ENCODE measurements around the gene SMARCC1. TPM values are rescaled to one million over a fixed set of nuclear protein-coding genes. Genes with fewer than 3 reads are reported as not detected.

The SMARCC1 gene
- total RNA-seq, 1 donor from 2014 or later: 77.0 TPM

GRCh38 chr3:47612178-47612577 is 169.5 kb downstream of the SMARCC1 start:
- no peak for DNase-seq (ENCODE audit: low spot score)
- peak; percentile 80 for ATAC-seq
- intact Hi-C loops (cut with DNase I): no loop called here

- ATAC-seq (no peak), DNase-seq (ENCODE audit: low spot score) (no peak)
- intact Hi-C loops (cut with DNase I): no loop called here
These were observed 170.1 kb downstream of the SMARCC1 start for GRCh38 chr3:47611576-47611975.

DNA sequence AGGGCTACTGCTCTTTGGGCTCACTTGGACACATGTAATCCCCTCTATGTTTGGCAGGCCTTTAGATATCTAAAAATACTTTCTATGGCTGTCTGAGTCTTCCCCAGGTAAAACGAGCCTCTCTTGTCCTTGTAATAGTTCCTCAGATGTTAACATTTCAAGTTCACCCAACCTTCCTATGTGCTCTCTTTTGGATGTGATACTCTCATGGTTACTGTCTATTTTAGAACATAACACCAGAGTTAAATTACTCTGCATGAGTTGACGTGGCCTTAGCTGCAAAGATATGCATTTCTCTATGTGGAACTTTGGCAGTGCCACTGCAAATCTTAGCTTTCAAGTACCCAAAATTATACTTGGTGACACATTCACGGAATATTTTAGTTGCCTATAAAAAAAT is 171.1 kb downstream of the SMARCC1 start:
- ATAC-seq (no peak), DNase-seq (ENCODE audit: low spot score) (no peak)
- intact Hi-C loops (cut with DNase I): no loop called here

DNA sequence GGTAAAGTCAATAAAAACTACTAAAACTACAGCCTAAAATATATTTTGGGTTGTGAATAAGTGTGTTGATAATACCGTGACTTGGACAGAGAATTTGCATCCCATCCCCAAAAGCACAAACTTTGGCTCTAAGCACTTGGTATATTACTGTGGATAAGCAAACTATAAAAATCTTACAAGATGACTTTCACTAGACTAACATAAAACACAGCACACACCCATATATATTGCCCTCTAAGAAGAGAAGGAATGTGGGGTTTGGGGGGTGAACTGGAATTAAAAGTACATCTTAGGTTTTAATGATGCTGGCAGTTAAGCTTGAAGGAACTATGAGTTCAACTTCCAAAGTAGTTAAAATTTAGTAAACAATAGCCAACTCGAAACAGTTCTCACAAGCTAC is 174.4 kb downstream of the SMARCC1 start:
- intact Hi-C loops (cut with DNase I): no loop called here

GRCh38 chr3:47606165-47606564 is 175.5 kb downstream of the SMARCC1 start:
- DNase-seq (ENCODE audit: low spot score) (no peak), ATAC-seq (no peak)
- intact Hi-C loops (cut with DNase I): no loop called here

More for the DNA sequence above, 174.4 kb downstream of the SMARCC1 start:
- DNase-seq (ENCODE audit: low spot score) (no peak), ATAC-seq (no peak)

GRCh38 chr3:47605652-47606051 is 176.0 kb downstream of the SMARCC1 start:
- DNase-seq (ENCODE audit: low spot score): no peak
- no peak for ATAC-seq
- intact Hi-C loops (cut with DNase I): no loop called here

DNA sequence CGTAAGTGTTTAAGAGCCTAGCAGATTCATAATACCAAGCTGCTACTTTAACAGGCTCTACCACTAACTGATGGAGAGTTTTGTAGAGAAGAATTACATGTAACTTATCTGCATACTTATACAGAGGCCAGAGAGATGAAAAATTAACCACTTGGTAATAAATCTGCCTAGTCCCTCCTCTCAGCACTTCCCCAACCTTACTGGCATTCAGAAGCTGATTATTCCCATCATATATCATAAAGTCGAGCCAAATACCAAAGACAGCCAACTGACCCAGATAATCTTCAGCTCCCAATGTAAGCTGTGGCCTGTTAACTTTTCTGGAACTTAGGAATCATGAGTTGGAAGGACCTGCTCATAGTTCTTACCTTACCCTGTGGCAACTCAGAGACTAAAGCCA is 177.5 kb downstream of the SMARCC1 start:
- DNase-seq (ENCODE audit: low spot score) (no peak), ATAC-seq (no peak)
- intact Hi-C loops (cut with DNase I): no loop called here

DNA sequence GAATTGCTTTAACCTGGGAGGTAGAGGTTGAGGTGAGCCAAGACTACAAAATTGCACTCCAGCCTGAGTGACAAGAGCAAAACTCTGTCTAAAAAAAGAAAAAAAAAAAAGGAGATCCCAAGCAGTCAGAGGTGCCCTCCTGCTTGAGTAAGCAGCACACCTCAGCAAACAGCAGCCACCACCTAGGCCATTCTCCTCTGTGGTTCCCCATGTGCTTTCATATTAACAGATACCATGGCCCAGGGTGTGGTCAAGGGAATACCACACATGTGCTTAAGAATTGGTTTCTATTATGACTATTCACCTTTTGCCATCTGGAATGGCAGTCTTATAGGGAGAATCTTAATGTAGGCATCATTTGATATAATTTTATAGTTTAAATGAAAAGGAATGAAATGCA is 178.4 kb downstream of the SMARCC1 start:
- no peak for DNase-seq (ENCODE audit: low spot score)
- intact Hi-C loops (cut with DNase I): no loop called here
- ATAC-seq: no peak

DNA sequence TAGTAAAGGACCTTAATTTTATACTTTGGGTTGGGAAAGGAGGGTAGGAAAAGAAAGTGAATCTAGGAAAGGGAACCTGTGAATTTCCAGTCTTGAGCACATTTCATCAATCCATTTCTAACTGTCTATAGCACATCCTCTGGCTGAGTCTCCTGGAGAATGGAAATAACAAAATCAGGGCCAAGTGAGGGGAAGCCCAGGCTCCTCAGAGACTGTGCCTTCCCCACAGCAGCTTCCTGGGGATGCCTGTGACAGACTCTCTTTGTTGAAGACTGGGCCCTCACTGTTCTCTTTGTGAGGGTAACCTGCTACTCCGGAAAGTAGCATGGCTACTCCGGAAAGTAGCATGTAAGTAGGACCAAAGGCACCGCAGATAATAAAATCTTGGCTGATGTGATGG is 180.4 kb downstream of the SMARCC1 start:
- DNase-seq (ENCODE audit: low spot score) (no peak), ATAC-seq (peak; percentile 80)
- intact Hi-C loops (cut with DNase I): no loop called here

- DNase-seq (ENCODE audit: low spot score) (no peak), ATAC-seq (no peak)
- intact Hi-C loops (cut with DNase I): no loop called here
These were observed 186.9 kb downstream of the SMARCC1 start for GRCh38 chr3:47594792-47595191.

- intact Hi-C loops (cut with DNase I): no loop called here
- no peak for ATAC-seq
These were observed 189.5 kb downstream of the SMARCC1 start for GRCh38 chr3:47592066-47592795.

DNA sequence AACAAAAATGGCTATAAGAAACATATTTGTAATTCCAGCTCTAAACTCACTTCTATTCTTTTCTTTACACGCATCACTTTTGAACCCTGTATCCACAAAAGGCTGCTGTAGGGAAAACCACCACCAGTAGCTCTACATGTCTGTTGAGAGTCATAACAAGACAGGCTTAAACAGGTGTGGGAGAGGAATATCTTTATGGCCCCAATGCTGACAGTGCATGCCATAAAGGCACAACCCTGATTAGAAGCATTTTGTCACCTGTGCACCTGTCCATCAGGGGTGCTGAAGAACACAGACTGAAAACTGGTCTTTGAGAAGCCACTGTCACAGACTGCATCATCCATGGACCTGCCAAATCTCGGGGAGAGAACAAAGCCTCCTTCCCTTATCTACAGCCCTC is 191.5 kb downstream of the SMARCC1 start:
- intact Hi-C loops (cut with DNase I): no loop called here
- DNase-seq (ENCODE audit: low spot score): no peak

More at GRCh38 chr3:47592066-47592795, 189.5 kb downstream of the SMARCC1 start:
- no peak for DNase-seq (ENCODE audit: low spot score)

DNA sequence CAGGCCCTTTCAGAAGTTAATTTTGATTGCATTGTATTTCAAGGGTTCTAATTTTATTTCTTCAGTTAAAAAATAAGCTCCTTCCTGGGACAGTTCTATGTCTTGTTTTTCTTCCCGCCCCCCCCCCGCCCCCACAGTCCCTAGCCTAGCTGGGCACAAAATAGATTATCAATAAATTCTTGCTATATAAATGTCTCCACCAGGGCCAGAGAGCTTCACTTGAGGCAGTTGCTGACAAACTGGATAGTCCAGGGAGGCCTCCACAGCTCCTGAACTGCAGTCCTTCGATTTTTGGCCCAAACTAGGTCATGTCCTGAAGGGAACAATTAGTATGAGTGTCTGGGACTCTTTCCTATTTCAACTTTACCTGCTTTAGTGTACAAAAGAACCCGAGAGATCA is 193.1 kb downstream of the SMARCC1 start:
- intact Hi-C loops (cut with DNase I): no loop called here
- ATAC-seq (no peak), DNase-seq (ENCODE audit: low spot score) (no peak)

More for the DNA sequence above, 191.5 kb downstream of the SMARCC1 start:
- no peak for ATAC-seq

GRCh38 chr3:47588053-47588452 is 193.6 kb downstream of the SMARCC1 start:
- DNase-seq (ENCODE audit: low spot score) (no peak), ATAC-seq (no peak)
- intact Hi-C loops (cut with DNase I): no loop called here

DNA sequence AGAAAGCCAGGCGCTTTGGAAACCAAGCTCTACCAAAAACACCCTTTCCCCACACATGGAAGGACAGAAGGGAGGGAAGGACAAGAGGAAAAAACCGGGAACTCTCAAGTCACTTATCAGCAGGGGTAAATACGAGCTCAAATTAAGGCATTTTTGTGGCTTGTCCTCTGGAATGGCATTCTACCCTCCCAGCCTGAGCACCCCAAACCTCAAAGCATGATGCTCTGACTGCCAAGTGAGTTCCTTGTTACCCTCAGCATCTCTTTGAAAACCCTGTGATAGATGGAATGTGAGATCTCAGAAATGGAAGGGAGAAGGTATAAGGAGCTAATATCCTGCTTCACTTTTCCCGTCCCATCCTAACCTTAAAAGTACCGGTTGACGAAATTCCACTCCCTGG is 194.9 kb downstream of the SMARCC1 start:
- intact Hi-C loops (cut with DNase I): no loop called here
- ATAC-seq: no peak
- DNase-seq (ENCODE audit: low spot score): no peak

DNA sequence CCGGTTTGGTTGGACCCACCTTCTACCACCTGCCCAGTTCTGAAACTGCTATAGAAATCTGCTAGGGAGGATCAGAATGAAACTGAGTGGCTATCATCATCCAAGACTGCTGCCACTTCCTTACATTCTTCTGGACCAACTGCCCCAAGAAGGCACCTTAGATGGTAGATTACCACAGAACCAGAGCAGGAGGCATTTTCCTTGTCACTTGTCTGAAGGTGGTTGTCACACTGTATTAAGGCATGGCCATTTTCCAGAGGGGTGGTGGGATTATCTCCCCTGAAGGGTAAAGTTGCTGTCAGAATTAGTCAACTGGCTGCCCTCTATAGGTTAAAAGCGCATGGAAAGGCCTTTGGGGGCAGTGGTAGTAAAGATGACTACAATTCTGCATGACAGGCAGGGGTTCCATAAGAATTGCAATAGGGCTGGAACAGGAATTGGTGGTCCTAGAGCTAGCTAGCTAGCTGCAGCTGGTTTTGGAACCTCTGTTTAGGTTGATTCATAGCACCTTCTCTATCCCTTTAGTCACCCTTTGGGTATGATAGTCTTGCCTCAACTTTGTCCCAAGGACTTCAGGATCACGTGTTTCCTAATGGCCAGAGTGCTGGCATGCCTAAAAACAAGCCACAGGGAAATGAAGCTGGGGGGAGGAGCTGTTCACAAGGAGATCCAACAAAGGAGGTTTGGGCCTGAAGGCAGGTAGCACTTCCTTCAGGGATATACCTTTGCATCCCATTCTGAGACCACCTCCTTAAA is 198.2 kb downstream of the SMARCC1 start:
- intact Hi-C loops (cut with DNase I): no loop called here
- ATAC-seq (peak; percentile 48), DNase-seq (ENCODE audit: low spot score) (no peak)

GRCh38 chr3:47581835-47582234 is 199.9 kb downstream of the SMARCC1 start:
- intact Hi-C loops (cut with DNase I): no loop called here
- no peak for ATAC-seq
- no peak for DNase-seq (ENCODE audit: low spot score)

GRCh38 chr3:47581422-47581821 is 200.3 kb downstream of the SMARCC1 start:
- ATAC-seq (no peak), DNase-seq (ENCODE audit: low spot score) (no peak)
- intact Hi-C loops (cut with DNase I): no loop called here

GRCh38 chr3:47580481-47580880 is 201.2 kb downstream of the SMARCC1 start:
- intact Hi-C loops (cut with DNase I): no loop called here
- DNase-seq (ENCODE audit: low spot score) (no peak), ATAC-seq (no peak)

- no peak for DNase-seq (ENCODE audit: low spot score)
- intact Hi-C loops (cut with DNase I): no loop called here
- ATAC-seq: no peak
These were observed 201.8 kb downstream of the SMARCC1 start for GRCh38 chr3:47579875-47580274.

All from sciatic nerve (tissue), 2 donors.